ENCODE results near the gene GCN1. TPM values are rescaled to one million over a fixed set of nuclear protein-coding genes. Genes with fewer than 3 reads are reported as not detected.
A peak's percentile ranks its signal among the peaks of the same experiment; 100 is the strongest.

The GCN1 gene
- total RNA-seq, 1 experiment from 2014 or later = 181 TPM

GRCh38 chr12:120096671-120097202 is 97.8 kb downstream of the GCN1 start (continued):
- TF ChIP-seq E2F4 (CRISPR knock-in tag; IDR thresholded peaks at IDR 0.05; ENCODE audit: borderline replicate concordance, low read depth) (no peak), PRDM15 (CRISPR knock-in tag; IDR thresholded peaks at IDR 0.05) (no peak), ZNF138 (CRISPR knock-in tag; conservative IDR thresholded peaks at IDR 0.05) (no peak), NFYB (CRISPR knock-in tag; conservative IDR thresholded peaks at IDR 0.05; ENCODE audit: low read depth) (no peak)

GRCh38 chr12:120095736-120096135 is 98.8 kb downstream of the GCN1 start:
- ChIA-PET POLR2A (interaction anchor here (1.0 kb wide), 1 partner anchor 20 kb away, joined by 3 read pairs; no protein-coding TSS in a partner anchor), CTCF (no interaction called here)
- peaks cover 33% of the 10 kb centered on the region for H3K4me1 Mint-ChIP-seq
- DNase-seq (ENCODE audit: low spot score) = no peak
- H3K4me3 Mint-ChIP-seq = no peak overlapping the region
- H3K27me3 Mint-ChIP-seq (ENCODE audit: low read depth) = no peaks in the 10 kb centered on the region
- ATAC-seq = no peak
- H3K27ac Mint-ChIP-seq = peak overlapping the region; percentile 79
- no peaks in the 10 kb centered on the region for H3K9me3 Mint-ChIP-seq
- TF ChIP-seq GRHL2 (CRISPR knock-in tag; IDR thresholded peaks at IDR 0.05; ENCODE audit: insufficient replicate concordance, severe bottlenecking) (no peak), ZSCAN18 (CRISPR knock-in tag; IDR thresholded peaks at IDR 0.05) (no peak), CREM (CRISPR knock-in tag; IDR thresholded peaks at IDR 0.05) (no peak), NFATC4 (CRISPR knock-in tag; IDR thresholded peaks at IDR 0.05) (no peak), ESRRA (CRISPR knock-in tag; IDR thresholded peaks at IDR 0.05; ENCODE audit: borderline replicate concordance) (no peak), ARID4B (CRISPR knock-in tag; IDR thresholded peaks at IDR 0.05; ENCODE audit: borderline replicate concordance) (no peak), ZNF512 (CRISPR knock-in tag; IDR thresholded peaks at IDR 0.05; ENCODE audit: borderline replicate concordance) (no peak), PRDM15 (CRISPR knock-in tag; IDR thresholded peaks at IDR 0.05) (no peak), RORB (CRISPR knock-in tag; IDR thresholded peaks at IDR 0.05) (no peak)
- H3K36me3 Mint-ChIP-seq = peaks cover 12% of the 10 kb centered on the region
